HG03342 (cell line): ENCODE data around the gene MGST1.
"Not testable (repeated sequence)": the region's sequence is repeated elsewhere in the genome, so short reads cannot be mapped to it uniquely, and the experiment has no call there.

Experiments
- ATAC-seq: cut with Tn5 transposase; IDR thresholded peaks from one replicate; pipeline ENCODE4 v1.9.1; 2021; ENCODE audit warnings: mild to moderate bottlenecking, moderate library complexity; ENCODE audit not compliant: unreplicated experiment

The MGST1 gene

DNA sequence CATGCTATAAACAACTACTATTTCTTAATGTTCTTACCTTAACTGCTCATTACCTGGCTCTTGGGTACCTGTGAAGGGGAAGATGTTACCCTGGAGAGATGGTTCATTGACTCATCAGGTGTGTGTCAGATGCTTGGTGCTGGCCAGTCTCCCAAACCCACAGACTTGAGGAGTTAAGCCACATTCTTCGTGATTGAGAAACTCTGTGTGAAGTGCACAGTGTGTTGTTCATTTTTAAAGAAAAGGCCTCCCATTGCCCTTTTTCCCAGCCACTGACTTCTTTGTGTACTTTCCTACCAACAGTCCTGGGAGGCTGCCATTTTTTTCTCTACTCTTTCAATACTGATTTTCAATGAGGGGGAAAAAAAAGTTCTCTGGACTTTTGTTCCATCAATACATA, 3.2 kb downstream of the MGST1 start:
- no peak for ATAC-seq

DNA sequence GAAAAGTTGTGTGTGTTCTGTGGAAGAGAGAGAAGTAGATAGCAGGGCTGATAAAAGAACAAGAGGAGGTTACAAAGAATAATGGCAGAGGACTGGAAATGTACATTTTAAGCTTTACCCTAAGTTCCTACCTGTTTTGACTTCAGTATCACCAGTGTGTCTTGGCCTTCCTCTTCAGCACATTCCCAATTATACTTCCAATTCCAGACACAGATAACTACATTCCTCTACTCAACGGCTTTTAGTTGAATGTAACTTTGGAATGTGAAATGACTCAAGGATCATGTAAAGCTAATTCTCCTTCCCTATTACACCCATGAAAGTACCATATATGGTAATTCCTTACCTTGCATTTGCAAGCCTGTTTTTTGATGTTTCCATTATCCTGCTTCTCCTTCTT, 5.0 kb downstream of the MGST1 start:
- ATAC-seq, result no peak

DNA sequence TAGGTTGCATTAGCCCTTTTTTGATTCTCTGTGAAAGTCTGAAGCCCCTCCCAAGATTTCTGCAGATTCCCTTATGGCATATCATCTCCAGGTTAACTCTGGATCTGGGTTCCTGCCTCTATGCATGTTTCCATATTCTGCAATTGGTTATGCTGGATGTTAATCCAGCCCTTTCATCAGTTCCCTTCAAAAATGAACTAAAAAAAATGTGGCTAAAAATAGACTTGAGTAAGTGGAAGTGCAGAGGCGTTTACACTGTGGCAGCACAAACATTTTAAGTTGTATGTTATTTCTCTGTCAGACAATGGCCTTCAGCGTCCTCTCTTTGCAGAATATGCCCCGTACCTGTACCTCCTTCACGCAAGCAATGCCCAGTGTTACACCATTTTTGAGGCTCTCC, 11.4 kb downstream of the MGST1 start:
- no peak for ATAC-seq

DNA sequence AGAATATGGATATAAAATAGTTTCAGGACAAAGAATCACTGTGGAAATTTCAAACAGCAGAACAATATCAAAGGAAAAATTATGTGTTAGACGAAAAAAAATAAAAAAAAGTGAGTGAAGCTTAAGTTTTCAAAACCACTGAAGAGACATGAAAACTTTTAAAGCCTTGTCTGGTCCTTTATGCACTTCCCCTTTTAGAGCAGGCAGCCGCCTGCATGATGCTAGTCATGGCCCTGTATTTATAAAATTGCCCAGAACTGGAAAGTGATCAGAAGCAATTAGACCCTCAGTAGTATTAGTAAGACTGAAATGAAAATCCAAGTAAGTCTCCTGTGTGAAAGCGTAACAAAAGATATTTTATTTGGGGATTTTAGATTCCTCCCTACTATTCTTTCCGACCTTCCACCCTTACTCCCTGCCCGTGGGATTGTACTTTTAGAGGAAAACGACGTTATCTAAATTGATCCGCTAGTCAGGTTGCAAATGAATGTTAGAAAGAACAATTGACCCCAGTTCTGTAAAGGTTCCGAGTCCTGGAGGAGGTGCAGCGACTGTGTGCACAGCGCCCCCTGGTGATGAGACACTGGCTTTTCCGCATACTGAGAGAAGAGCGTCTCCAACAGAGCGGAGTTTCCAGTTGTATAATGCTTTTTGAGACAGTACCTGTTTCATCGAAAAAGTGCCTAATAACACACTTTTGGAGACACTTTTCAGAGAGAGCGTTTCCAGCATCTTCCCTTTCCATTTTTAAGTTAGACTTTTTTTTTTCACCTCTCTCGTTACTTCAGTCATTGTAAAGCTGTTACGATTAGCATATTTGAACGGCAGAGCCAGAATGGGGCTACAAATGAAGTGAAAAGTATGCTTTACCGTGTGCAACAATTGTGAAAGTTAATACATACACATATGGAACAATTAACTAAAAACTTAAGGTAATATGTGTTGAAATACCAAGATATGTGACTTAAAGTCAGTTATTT, 12.4 kb downstream of the MGST1 start:
- peak; percentile 47 for ATAC-seq

DNA sequence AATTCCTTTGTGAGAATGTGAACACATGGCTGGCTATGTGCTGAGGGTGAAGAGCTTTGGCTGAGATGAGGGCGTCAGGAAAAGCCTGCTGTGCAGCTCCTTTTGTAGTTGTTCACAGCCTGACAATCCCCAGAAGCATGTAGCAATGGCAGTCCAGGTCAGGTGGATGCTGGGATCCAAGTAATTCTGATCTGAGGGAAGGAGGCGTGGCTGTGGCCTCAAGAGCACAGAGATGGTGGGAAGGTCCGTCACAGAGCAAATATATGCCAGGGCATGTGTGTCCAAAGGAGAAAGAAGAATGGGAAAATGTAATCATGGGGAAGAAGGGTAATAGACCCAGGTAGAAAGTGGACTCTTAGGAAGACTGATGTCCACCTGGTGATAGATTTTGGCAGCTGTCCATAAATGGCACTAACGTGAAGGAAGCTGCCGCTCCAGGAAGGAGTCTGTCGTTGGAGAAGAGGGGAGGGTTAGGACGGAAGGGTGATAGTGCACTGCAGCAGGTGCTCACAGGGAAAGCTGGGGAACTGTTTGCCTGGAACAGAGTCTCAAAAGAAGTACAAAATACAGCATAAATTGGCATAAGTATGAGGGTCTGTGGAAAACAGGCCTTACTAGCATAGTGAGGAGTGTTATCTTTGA, 13.8 kb downstream of the MGST1 start:
- no peak for ATAC-seq

DNA sequence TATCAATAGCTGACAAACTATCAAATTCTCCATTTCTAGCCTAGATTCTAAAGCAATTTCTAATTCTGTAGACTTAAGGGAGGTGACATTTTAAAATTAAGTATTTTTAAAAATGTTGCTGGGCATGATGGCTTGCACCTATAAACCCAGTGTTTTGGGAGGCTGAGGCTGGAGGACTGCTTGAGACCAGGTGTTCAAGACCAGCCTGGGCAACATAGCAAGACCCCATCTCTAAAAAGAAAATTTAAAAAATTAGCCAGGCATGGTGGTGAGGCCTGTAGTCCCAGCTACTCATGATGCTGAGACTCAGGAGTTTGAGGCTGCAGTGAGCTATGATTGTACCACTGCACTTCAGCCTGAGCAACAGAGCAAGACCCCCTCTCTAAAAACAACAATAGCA, 15.1 kb downstream of the MGST1 start:
- no peak for ATAC-seq

DNA sequence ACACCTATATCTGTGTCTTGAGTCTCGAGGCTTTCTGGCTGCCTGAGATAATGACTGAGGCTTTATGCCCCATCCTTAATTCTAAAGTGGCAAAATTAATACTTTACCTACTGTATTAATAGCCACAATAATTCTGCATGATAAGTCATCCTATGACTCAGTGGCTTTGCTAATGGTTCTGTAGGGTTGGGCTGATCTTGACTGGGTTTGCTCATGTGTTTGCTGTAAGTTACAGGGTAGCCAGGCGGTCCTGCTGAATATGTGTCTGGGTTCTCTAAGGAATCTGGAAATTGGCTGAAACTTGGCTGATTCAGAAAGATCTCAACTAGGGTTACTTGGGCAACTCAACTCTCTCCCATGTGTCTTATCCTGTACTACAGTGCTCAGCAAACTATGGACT, 21.7 kb downstream of the MGST1 start:
- ATAC-seq, result no peak

DNA sequence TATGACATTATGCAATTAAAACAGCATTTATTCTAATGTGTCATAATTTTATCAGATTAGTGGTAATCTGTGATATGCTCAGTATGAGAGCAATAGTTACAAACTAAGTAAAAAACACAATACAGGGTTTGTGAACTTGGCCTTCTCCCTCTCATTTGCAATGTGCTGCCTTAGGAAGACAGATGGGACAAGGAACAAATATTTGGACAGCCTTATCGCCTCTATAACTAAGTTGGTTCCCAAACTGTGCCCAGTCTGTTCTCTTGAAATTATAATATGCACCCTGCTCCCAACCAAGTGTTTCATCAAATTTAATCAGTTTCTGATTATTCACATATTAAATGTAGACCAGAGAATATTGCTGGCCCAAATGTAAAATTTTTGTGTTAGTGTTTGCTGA, 22.7 kb downstream of the MGST1 start:
- no peak for ATAC-seq

DNA sequence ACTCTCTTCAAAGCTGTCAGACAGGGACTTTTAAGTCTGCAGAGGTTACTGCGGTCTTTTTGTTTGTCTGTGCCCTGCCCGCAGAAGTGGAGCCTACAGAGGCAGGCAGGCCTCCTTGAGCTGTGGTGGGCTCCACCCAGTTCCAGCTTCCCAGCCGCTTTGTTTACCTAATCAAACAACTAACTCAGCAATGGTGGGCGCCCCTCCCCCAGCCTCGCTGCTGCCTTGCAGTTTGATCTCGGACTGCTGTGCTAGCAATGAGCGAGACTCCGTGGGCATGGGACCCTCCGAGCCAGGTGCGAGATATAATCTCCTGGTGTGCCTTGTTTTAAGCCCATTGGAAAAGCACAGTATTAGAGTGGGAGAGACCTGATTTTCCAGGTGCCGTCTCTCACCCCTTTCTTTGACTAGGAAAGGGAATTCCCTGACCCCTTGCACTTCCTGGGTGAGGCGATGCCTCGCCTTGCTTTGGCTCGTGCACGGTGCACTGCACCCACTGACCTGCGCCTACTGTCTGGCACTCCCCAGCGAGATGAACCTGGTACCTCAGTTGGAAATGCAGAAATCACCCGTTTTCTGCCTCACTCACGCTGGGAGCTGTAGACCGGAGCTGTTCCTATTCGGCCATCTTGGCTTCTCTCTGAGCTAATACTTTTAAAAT, 35.3 kb downstream of the MGST1 start:
- not testable (repeated sequence) for ATAC-seq

DNA sequence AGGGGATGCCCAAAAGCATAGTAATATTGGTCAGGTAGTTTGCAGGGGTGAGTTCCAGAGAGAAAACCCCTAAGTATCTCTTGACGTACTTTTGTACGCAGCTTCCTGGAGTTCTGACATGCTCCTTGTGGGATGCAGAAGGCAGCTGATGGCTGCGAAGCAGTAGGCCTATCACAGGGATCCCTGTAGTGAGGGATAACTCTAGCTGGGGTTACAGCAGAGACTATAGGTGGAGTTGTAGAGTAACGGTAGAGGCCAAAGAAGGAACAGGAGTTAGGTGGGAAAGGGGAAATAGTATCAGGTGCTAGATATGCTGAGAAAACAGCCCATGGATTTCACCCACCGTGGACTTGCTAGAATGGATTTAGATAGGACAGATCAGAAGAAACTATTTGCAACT, 37.3 kb downstream of the MGST1 start:
- no peak for ATAC-seq

DNA sequence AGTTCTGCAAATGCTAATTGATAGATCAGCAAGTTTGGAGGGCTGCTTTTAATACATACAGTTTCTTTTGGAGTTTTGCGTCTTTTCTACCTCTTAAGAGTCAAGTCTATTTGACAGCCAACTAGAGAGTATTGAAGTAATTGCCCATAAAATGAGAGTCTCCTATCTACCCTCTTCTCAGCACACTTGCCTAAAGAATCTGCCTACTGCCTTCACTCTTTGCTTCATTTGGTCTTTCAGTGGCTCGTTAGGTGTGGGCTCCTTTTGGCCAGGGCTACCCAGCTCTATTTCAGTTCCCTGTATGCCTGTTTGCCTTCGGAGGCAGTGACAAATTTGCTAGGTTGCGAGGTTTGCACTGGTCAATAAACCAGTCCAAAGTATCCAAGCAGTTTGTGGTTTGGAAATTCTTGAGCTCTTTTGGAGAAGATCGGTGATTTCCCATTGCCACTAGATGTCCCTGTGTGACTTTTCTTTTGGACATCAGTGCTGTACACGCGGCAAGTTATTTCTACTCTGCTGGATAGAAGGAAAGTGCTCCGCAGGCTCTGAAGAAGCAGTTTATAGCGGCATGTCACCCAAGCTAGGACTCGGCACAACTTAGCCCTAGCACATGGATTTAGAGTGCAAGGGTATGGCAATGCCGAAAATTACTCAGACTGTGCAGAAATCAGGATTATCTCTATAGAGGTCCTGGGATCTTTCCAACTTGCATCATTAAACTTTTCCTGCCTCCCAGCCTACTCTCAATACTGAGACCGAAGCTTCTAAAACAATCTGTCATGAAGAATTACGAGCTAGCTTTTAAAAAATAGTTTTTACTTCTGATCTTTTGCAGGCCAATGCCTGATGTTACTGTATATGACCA, 38.6 kb downstream of the MGST1 start:
- ATAC-seq, result no peak

DNA sequence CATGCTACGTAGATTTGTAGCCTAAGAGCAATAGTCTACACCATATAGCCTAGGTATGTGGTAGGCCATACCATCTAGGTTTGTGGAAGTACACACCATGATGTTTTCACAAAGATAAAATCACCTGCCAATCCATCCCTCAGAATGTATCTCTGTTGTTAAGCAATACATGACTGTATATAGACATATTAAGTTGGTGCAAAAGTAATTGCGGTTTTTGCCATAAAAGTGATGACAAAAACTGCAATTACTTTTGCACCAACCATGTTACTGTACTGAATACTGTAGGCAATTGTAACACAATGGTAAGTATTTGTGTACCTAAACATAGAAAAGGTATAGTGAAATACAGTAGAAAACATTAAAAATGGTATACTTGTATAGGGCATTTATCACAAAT, 40.5 kb downstream of the MGST1 start:
- ATAC-seq, result no peak

DNA sequence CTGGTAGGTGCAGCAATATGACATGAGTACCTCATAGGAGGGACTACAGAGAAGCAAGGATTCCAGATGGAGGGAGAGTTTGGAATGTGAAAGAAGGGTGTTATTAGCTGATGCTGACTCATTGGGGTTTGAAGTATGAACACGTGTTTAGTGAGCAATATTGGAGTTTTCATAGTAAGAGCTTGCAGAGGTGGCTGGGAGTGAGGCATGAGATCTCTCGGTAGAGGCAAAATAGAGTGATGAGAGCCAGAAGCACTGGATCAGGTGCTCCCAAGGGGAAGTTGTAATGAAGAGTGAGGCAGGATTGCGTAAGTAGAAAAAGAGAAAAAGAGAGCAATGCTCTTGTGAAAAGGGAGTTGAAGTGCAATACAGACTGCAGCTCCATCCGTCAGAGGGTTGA, 42.1 kb downstream of the MGST1 start:
- ATAC-seq, result no peak

DNA sequence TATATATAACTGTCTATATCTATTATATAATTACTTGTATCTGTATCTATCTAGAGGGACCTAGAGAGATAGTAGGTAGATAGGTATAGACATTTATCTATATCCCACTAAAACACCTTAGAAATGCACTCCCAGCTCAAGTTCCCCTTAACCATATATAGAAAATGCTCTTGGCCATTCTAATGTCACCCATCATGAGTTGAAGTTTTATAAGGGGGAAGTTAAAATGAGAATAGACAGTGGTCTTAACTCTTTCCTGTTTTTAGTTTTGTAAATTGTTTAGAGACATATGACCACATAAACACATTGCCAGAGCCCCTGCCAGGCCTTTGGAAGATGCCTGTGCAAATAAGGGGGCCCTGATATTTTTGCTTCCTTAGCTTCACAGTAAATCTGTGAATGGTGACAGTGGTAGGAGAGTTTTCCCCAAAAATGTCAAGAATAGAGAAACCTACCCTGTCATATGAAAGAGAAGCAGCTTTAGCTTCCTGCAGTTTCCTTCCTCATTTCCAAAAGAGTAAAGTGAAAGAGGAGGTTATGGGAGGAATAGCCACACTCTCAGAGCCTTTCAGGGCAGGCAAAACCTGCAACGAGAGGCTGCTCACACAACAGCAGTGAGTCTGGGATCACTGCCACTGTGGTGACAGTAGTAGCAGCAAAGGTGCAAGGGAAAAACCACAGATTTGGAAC, 45.5 kb downstream of the MGST1 start:
- ATAC-seq, result no peak

DNA sequence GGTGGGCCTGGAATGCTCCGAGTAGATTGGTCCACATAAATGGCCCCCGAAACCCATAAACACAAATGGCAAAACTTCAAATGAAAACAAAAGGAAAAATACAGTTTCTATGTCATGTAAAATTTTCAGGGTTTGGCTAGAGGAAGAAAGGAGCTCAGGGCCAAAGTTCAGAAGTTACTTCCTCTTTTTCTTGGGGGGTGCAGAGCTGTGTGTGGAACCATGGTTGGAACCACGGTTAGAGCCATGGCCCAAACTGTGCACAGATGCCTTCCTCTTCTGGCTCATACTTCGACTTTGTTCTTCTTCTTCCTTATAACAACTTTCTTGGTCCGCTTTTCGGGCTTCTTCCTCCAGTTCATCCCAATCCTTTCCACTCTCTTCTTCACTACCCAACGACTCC, 51.7 kb downstream of the MGST1 start:
- no peak for ATAC-seq

DNA sequence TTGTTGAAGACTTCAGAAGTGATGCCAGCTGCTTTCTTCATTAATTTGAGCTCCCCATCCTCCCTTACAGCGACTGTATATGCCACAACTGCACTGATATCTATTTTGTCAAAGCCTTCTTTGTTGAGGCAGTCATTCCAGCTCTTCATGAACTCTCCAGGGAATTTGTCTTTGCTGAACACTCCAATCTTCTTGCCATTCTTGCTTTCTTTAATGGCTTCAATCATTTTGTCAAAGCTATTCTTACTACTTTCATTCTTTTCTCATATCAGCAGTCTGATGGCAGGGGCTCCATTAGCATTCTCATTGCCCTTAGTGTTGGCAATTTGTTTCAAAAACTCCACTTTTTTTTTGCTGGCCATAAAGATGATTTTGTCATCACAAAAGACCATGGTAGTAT, 54.4 kb downstream of the MGST1 start:
- ATAC-seq, result not testable (repeated sequence)

DNA sequence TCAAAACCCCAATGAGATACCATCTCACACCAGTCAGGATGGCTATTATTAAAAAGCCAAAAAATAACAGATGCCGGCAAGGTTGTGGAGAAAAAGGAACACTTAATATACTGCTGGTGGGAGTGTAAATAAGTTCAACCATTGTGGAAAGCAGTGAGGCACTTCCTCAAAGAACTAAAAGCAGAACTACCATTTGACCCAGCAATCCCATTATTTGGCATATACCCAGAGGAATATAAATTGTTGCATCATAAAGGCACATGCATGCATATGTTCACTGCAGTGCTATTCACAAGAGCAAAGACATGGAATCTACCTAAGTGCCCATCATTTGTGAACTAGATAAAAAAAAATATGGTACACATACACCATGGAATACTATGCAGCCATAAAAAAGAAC, 59.9 kb downstream of the MGST1 start:
- no peak for ATAC-seq
